Measurements from ENCODE around the gene SIGLEC11.

GRCh38 chr19:49983645-49984229 is 22.8 kb upstream of the SIGLEC11 start:
- no peak for TF ChIP-seq ZNF140 (tag by site-specific recombination; IDR thresholded peaks at IDR 0.05)
- TF ChIP-seq CTCF (tag by site-specific recombination; IDR thresholded peaks at IDR 0.05): peak; percentile 77
- TF ChIP-seq ZSCAN5A (tag by site-specific recombination; IDR thresholded peaks at IDR 0.05): no peak
- TF ChIP-seq ZNF239 (tag by site-specific recombination; IDR thresholded peaks at IDR 0.05): no peak
- no peak for TF ChIP-seq REST (tag by site-specific recombination; IDR thresholded peaks at IDR 0.05)
- TF ChIP-seq ZNF184 (tag by site-specific recombination; IDR thresholded peaks at IDR 0.05): no peak
- TF ChIP-seq ZNF423 (tag by site-specific recombination; IDR thresholded peaks at IDR 0.05): peak; percentile 95
- TF ChIP-seq ZNF639 (tag by site-specific recombination; IDR thresholded peaks at IDR 0.05): no peak
- TF ChIP-seq ZNF544 (tag by site-specific recombination; IDR thresholded peaks at IDR 0.05): no peak
- TF ChIP-seq ZNF133 (tag by site-specific recombination; IDR thresholded peaks at IDR 0.05): no peak
- TF ChIP-seq ZNF311 (tag by site-specific recombination; IDR thresholded peaks at IDR 0.05; ENCODE audit: borderline replicate concordance): no peak
- no peak for TF ChIP-seq RBAK (tag by site-specific recombination; IDR thresholded peaks at IDR 0.05)
- TF ChIP-seq ZFP37 (tag by site-specific recombination; IDR thresholded peaks at IDR 0.05): no peak
- no peak for TF ChIP-seq KLF1 (tag by site-specific recombination; IDR thresholded peaks at IDR 0.05)

Data from HEK293 (cell line).